ENCODE results near the gene BTNL8. TPM values are rescaled to one million over a fixed set of nuclear protein-coding genes. Genes with fewer than 3 reads are reported as not detected.

The BTNL8 gene

GRCh38 chr5:180975338-180975737, 76.4 kb downstream of the BTNL8 start:
- no peaks in the 10 kb centered on the region for H3K27me3 ChIP-seq (ENCODE audit: control insufficient read depth, insufficient read depth, low read length)
- H3K9me3 ChIP-seq (replicated peaks; ENCODE audit: low read length): no peaks in the 10 kb centered on the region
- H3K4me3 ChIP-seq (ENCODE audit: low read length): no peak overlapping the region
- no peaks in the 10 kb centered on the region for H3K36me3 ChIP-seq (ENCODE audit: insufficient read depth, low read length)
- no peaks in the 10 kb centered on the region for H3K4me1 ChIP-seq (ENCODE audit: control insufficient read depth, insufficient read depth, low read length)
- H3K9ac ChIP-seq (ENCODE audit: low read depth, low read length): no peak overlapping the region
- no peak overlapping the region for H3K4me2 ChIP-seq (ENCODE audit: low read length)

- Histone ChIP-seq H3K27me3 (ENCODE audit: control insufficient read depth, insufficient read depth, low read length) (no peaks in the 10 kb centered on the region), H3K4me1 (ENCODE audit: control insufficient read depth, insufficient read depth, low read length) (no peaks in the 10 kb centered on the region), H3K9me3 (replicated peaks; ENCODE audit: low read length) (no peaks in the 10 kb centered on the region), H3K4me3 (ENCODE audit: low read length) (no peak overlapping the region), H3K9ac (ENCODE audit: low read depth, low read length) (no peak overlapping the region), H3K36me3 (ENCODE audit: insufficient read depth, low read length) (no peaks in the 10 kb centered on the region), H3K4me2 (ENCODE audit: low read length) (no peak overlapping the region)
Observed at GRCh38 chr5:180976518-180976917, 77.6 kb downstream of the BTNL8 start.

- H3K9ac ChIP-seq (ENCODE audit: low read depth, low read length): no peak overlapping the region
- no peak overlapping the region for H3K4me2 ChIP-seq (ENCODE audit: low read length)
- H3K4me3 ChIP-seq (ENCODE audit: low read length): no peak overlapping the region
- H3K36me3 ChIP-seq (ENCODE audit: insufficient read depth, low read length): no peaks in the 10 kb centered on the region
- H3K4me1 ChIP-seq (ENCODE audit: control insufficient read depth, insufficient read depth, low read length): no peaks in the 10 kb centered on the region
- H3K9me3 ChIP-seq (replicated peaks; ENCODE audit: low read length): no peaks in the 10 kb centered on the region
- no peaks in the 10 kb centered on the region for H3K27me3 ChIP-seq (ENCODE audit: control insufficient read depth, insufficient read depth, low read length)
Observed at GRCh38 chr5:180977852-180978251, 78.9 kb downstream of the BTNL8 start.

- no peak overlapping the region for H3K4me2 ChIP-seq (ENCODE audit: low read length)
- no peak overlapping the region for H3K4me3 ChIP-seq (ENCODE audit: low read length)
- H3K9me3 ChIP-seq (replicated peaks; ENCODE audit: low read length): no peaks in the 10 kb centered on the region
- H3K27me3 ChIP-seq (ENCODE audit: control insufficient read depth, insufficient read depth, low read length): no peaks in the 10 kb centered on the region
- no peaks in the 10 kb centered on the region for H3K36me3 ChIP-seq (ENCODE audit: insufficient read depth, low read length)
- no peaks in the 10 kb centered on the region for H3K4me1 ChIP-seq (ENCODE audit: control insufficient read depth, insufficient read depth, low read length)
- H3K9ac ChIP-seq (ENCODE audit: low read depth, low read length): no peak overlapping the region
Observed at GRCh38 chr5:180982008-180982741, 83.2 kb downstream of the BTNL8 start.

GRCh38 chr5:180988016-180988415, 89.1 kb downstream of the BTNL8 start:
- Histone ChIP-seq H3K4me3 (ENCODE audit: low read length) (no peak overlapping the region), H3K36me3 (ENCODE audit: insufficient read depth, low read length) (no peaks in the 10 kb centered on the region), H3K4me2 (ENCODE audit: low read length) (no peak overlapping the region), H3K4me1 (ENCODE audit: control insufficient read depth, insufficient read depth, low read length) (no peaks in the 10 kb centered on the region), H3K9ac (ENCODE audit: low read depth, low read length) (no peak overlapping the region), H3K9me3 (replicated peaks; ENCODE audit: low read length) (no peaks in the 10 kb centered on the region), H3K27me3 (ENCODE audit: control insufficient read depth, insufficient read depth, low read length) (no peaks in the 10 kb centered on the region)

- Histone ChIP-seq H3K4me1 (ENCODE audit: control insufficient read depth, insufficient read depth, low read length) (no peaks in the 10 kb centered on the region), H3K27me3 (ENCODE audit: control insufficient read depth, insufficient read depth, low read length) (no peaks in the 10 kb centered on the region), H3K36me3 (ENCODE audit: insufficient read depth, low read length) (no peaks in the 10 kb centered on the region), H3K9ac (ENCODE audit: low read depth, low read length) (no peak within 1 kb of the TSS), H3K9me3 (replicated peaks; ENCODE audit: low read length) (no peaks in the 10 kb centered on the region), H3K4me2 (ENCODE audit: low read length) (no peak within 1 kb of the TSS), H3K4me3 (ENCODE audit: low read length) (no peak within 1 kb of the TSS)
Observed at GRCh38 chr5:180988592-180988991, 89.6 kb downstream of the BTNL8 start, which contains the start of gene BTNL3. BTNL3 (plus strand) TSS chr5:180988846; CDS start chr5:180989029, 183 bp downstream.

GRCh38 chr5:180990086-180990881, 91.3 kb downstream of the BTNL8 start:
- Histone ChIP-seq H3K4me1 (ENCODE audit: control insufficient read depth, insufficient read depth, low read length) (no peaks in the 10 kb centered on the region), H3K27me3 (ENCODE audit: control insufficient read depth, insufficient read depth, low read length) (no peaks in the 10 kb centered on the region), H3K36me3 (ENCODE audit: insufficient read depth, low read length) (no peaks in the 10 kb centered on the region), H3K9me3 (replicated peaks; ENCODE audit: low read length) (no peaks in the 10 kb centered on the region), H3K9ac (ENCODE audit: low read depth, low read length) (no peak overlapping the region), H3K4me2 (ENCODE audit: low read length) (no peak overlapping the region), H3K4me3 (ENCODE audit: low read length) (no peak overlapping the region)

GRCh38 chr5:180990882-180991242, 91.9 kb downstream of the BTNL8 start:
- Histone ChIP-seq H3K36me3 (ENCODE audit: insufficient read depth, low read length) (no peaks in the 10 kb centered on the region), H3K27me3 (ENCODE audit: control insufficient read depth, insufficient read depth, low read length) (no peaks in the 10 kb centered on the region), H3K9ac (ENCODE audit: low read depth, low read length) (no peak overlapping the region), H3K4me2 (ENCODE audit: low read length) (no peak overlapping the region), H3K4me1 (ENCODE audit: control insufficient read depth, insufficient read depth, low read length) (no peaks in the 10 kb centered on the region), H3K4me3 (ENCODE audit: low read length) (no peak overlapping the region), H3K9me3 (replicated peaks; ENCODE audit: low read length) (no peaks in the 10 kb centered on the region)

Small RNA genes within 50 kb of the gene (small RNA-seq; reads per million reads assigned to genes)
- gene RF00019: not detected
- gene RPS29P12: not detected

Data from skeletal muscle satellite cell (primary cell).